ENCODE data around the gene PRDM16. TPM values are rescaled to one million over a fixed set of nuclear protein-coding genes. Genes with fewer than 3 reads are reported as not detected.
A peak's percentile ranks its signal among the peaks of the same experiment; 100 is the strongest.

Gene PRDM16
- total and polyA plus RNA-seq, 2 of the 13 experiments (the other 11 are each of a cell fraction or from before 2014, with no cell fraction given): 0.15 to 0.81 TPM

DNA sequence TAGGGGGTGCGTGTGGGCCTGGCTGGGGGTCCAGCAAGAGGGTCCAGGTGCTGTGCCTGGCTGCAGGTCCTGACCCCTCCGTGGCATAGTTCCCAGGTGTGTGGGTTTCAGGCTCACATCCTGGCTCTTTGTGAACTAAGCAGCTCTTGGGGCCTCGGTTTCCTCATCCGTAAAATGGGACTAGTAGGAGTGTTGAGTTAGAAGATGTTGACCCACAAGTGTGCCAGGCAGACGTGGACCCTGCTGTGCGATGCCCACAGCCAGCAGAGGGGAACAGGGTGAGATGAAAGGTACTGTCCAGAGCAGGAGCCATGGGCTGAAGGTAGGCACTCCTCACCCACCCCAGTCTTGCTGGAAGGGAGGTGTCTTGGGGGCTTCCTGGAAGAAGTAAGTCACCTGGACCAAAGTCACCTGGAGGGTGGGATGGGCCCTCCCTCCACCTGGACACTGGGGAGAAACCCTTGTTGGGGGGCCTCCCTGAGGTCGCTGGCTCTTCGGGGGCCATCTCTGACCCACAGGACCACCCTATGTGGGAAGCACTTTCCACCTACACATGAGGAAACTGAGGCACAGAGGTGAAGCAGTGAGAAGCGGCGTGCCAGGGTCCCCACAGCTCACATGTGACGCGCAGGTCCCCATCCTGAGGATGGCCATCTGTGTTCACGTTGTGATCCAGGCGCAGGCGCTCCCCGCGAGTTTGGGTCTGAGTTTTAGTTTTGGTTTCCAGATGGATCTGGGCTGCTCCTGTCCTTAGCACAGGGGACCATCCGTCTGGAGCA is 386.9 kb downstream of the PRDM16 start (continued):
- TF ChIP-seq MEIS1 (CRISPR knock-in tag; IDR thresholded peaks at IDR 0.05; ENCODE audit: borderline replicate concordance): 0 out of 2 replicates have a peak, but pooled peaks have one; percentile 34
- no peak for TF ChIP-seq IRX3 (CRISPR knock-in tag; IDR thresholded peaks at IDR 0.05; ENCODE audit: borderline replicate concordance, low read depth)
- TF ChIP-seq SRSF9 (IDR thresholded peaks at IDR 0.05; ENCODE audit: borderline replicate concordance, insufficient read depth, low read depth, low read length, poor library complexity, severe bottlenecking): no peak
- no peak for TF ChIP-seq REL (CRISPR knock-in tag; conservative IDR thresholded peaks at IDR 0.05)
- no peak for TF ChIP-seq DR1 (CRISPR knock-in tag; IDR thresholded peaks at IDR 0.05)
- TF ChIP-seq HOXD1 (CRISPR knock-in tag; IDR thresholded peaks at IDR 0.05): no peak
- TF ChIP-seq HMGA1 (CRISPR knock-in tag; conservative IDR thresholded peaks at IDR 0.05): no peak
- TF ChIP-seq U2AF1 (optimal IDR thresholded peaks at IDR 0.05; ENCODE audit: low read depth, low read length): no peak
- TF ChIP-seq ZBTB7A (CRISPR knock-in tag; IDR thresholded peaks at IDR 0.05): 0 out of 2 replicates have a peak, but pooled peaks have one; percentile 62
- TF ChIP-seq NR1H2 (CRISPR knock-in tag; IDR thresholded peaks at IDR 0.05; ENCODE audit: borderline replicate concordance, low read depth): no peak
- TF ChIP-seq ZNF720 (CRISPR knock-in tag; IDR thresholded peaks at IDR 0.05): no peak
- peak; percentile 97 for TF ChIP-seq ZNF629 (CRISPR knock-in tag; conservative IDR thresholded peaks at IDR 0.05)
- no peak for TF ChIP-seq ELF4 (CRISPR knock-in tag; IDR thresholded peaks at IDR 0.05; ENCODE audit: borderline replicate concordance)
- no peak for TF ChIP-seq AKAP8 (CRISPR knock-in tag; IDR thresholded peaks at IDR 0.05)
- TF ChIP-seq ZNF33B (CRISPR knock-in tag; IDR thresholded peaks at IDR 0.05): no peak
- TF ChIP-seq FOXJ3 (CRISPR knock-in tag; IDR thresholded peaks at IDR 0.05; ENCODE audit: borderline replicate concordance): no peak
- no peak for TF ChIP-seq GLI4 (CRISPR knock-in tag; IDR thresholded peaks at IDR 0.05; ENCODE audit: borderline replicate concordance)
- TF ChIP-seq ZNF232 (CRISPR knock-in tag; IDR thresholded peaks at IDR 0.05; ENCODE audit: borderline replicate concordance): no peak
- TF ChIP-seq ZNF496 (CRISPR knock-in tag; IDR thresholded peaks at IDR 0.05; ENCODE audit: insufficient replicate concordance): no peak
- peak; percentile 16; the same call in 1 of the 2 replicates for TF ChIP-seq ZNF788 (CRISPR knock-in tag; IDR thresholded peaks at IDR 0.05; ENCODE audit: borderline replicate concordance)
- TF ChIP-seq ZSCAN20 (CRISPR knock-in tag; IDR thresholded peaks at IDR 0.05; ENCODE audit: borderline replicate concordance): no peak
- TF ChIP-seq NR2F1 (CRISPR knock-in tag; IDR thresholded peaks at IDR 0.05): no peak
- no peak for TF ChIP-seq NR2C2 (CRISPR knock-in tag; IDR thresholded peaks at IDR 0.05; ENCODE audit: borderline replicate concordance)
- TF ChIP-seq ARNTL (CRISPR knock-in tag; IDR thresholded peaks at IDR 0.05): no peak
- TF ChIP-seq, protein P1, sequence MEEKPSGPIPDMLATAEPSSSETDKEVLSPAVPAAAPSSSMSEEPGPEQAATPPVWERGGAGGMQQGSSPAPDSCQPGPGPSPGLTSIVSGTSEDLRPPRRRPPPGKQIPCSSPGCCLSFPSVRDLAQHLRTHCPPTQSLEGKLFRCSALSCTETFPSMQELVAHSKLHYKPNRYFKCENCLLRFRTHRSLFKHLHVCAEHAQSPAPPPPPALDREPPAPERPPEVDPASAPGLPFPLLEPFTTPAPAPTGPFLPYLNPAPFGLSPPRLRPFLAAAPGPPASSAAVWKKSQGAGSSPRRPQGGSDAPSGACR (CRISPR knock-in tag; IDR thresholded peaks at IDR 0.05): peak; percentile 38; the same call in 1 of the 2 replicates
- TF ChIP-seq HOXA3 (CRISPR knock-in tag; IDR thresholded peaks at IDR 0.05): no peak
- TF ChIP-seq ZNF768 (CRISPR knock-in tag; IDR thresholded peaks at IDR 0.05): no peak
- TF ChIP-seq ZXDC (CRISPR knock-in tag; IDR thresholded peaks at IDR 0.05): no peak
